Hepatocyte (in vitro differentiated cells): ENCODE measurements around the gene CEP131. TPM values are rescaled to one million over a fixed set of nuclear protein-coding genes. Genes with fewer than 3 reads are reported as not detected.

Experiments used
- DNase-seq: peaks from one replicate; pipeline ENCODE4 v3.0.0-alpha.2; 2016; ENCODE audit warnings: low spot score
- H2AFZ ChIP-seq: fragments of 200-600 bp; sonication (generic); 2 replicates; pipeline ENCODE4 v1.6.0; 2016; ENCODE audit warnings: antibody characterized with exemption, mild to moderate bottlenecking
- H3K27ac ChIP-seq: fragments of 200-600 bp; sonication (generic); 2 replicates; pipeline ENCODE4 v1.5.1; 2016; ENCODE audit warnings: mild to moderate bottlenecking
- H3K27me3 ChIP-seq: fragments of 200-600 bp; sonication (generic); 2 replicates; pipeline ENCODE4 v1.6.1; 2016
- H3K36me3 ChIP-seq: fragments of 200-600 bp; sonication (generic); replicated peaks from 2 replicates; pipeline ENCODE4 v1.5.1; 2016; ENCODE audit warnings: low read depth; ENCODE audit not compliant: insufficient read depth
- H3K4me1 ChIP-seq: fragments of 200-600 bp; sonication (generic); 2 replicates; pipeline ENCODE4 v1.5.1; 2016; ENCODE audit warnings: mild to moderate bottlenecking, moderate library complexity; ENCODE audit not compliant: insufficient read depth
- H3K4me2 ChIP-seq: fragments of 200-600 bp; sonication (generic); 2 replicates; pipeline ENCODE4 v1.6.0; 2016
- H3K4me3 ChIP-seq: fragments of 200-600 bp; sonication (generic); 2 replicates; pipeline ENCODE4 v1.5.1; 2016; ENCODE audit warnings: mild to moderate bottlenecking
- H3K79me2 ChIP-seq: fragments of 200-600 bp; sonication (generic); 2 replicates; pipeline ENCODE4 v1.6.0; 2017; ENCODE audit warnings: mild to moderate bottlenecking
- H3K9me2 ChIP-seq: fragments of 200-600 bp; sonication (generic); replicated peaks from 2 replicates; pipeline ENCODE4 v1.6.0; 2017; ENCODE audit warnings: mild to moderate bottlenecking; ENCODE audit not compliant: insufficient read depth
- H3K9me3 ChIP-seq: fragments of 200-600 bp; sonication (generic); 2 replicates; pipeline ENCODE4 v1.5.1; 2016; ENCODE audit warnings: low read depth, mild to moderate bottlenecking
- H4K20me1 ChIP-seq: fragments of 200-600 bp; sonication (generic); 2 replicates; pipeline ENCODE4 v1.6.0; 2016; ENCODE audit warnings: mild to moderate bottlenecking; ENCODE audit not compliant: insufficient read depth, poor library complexity, severe bottlenecking
- CTCF ChIP-seq: fragments of 200-600 bp; sonication (generic); IDR thresholded peaks from 2 replicates; pipeline ENCODE4 v1.5.1; 2016; ENCODE audit warnings: antibody characterized with exemption, mild to moderate bottlenecking; ENCODE audit not compliant: poor library complexity
- EZH2 ChIP-seq: fragments of 200-600 bp; sonication (generic); IDR thresholded peaks from 2 replicates; pipeline ENCODE4 v1.6.1; 2016; ENCODE audit warnings: antibody characterized with exemption, mild to moderate bottlenecking, borderline replicate concordance
- EZH2phosphoT487 ChIP-seq: fragments of 200-600 bp; sonication (generic); IDR thresholded peaks from one replicate; pipeline ENCODE4 v1.6.1; 2018; ENCODE audit warnings: antibody characterized with exemption, mild to moderate bottlenecking, low read depth, moderate library complexity; ENCODE audit not compliant: unreplicated experiment, severe bottlenecking
- WGBS: methylation state at CpG from one replicate; pipeline ENCODE4 v1.1.6; 2016; ENCODE audit warnings: low lambda C conversion rate; ENCODE audit errors: missing lambda C conversion rate; 5-methylcytosine and 5-hydroxymethylcytosine counted together
- polyA plus RNA-seq: library from polyadenylated mRNA; unstranded; fragments of >200 nt; fragmentation: Nextera tagmentation; extraction: Ambion mirVana; gene quantifications from 2 replicates; pipeline ENCODE4 v1.2.1, GENCODE V29; 2016
- total RNA-seq: library from RNA; depleted of rRNA; stranded (reverse); fragments of >200 nt; gene quantifications from 2 replicates; pipeline ENCODE4 v1.2.3, GENCODE V29; 2014

Gene CEP131
- total and polyA plus RNA-seq, 2 experiments from 2014 or later = 7.3 to 10.1 TPM

- H3K4me1 ChIP-seq = no peaks in the 10 kb centered on the region
These were observed 69.4 kb downstream of the CEP131 start for GRCh38 chr17:81153340-81153803.

GRCh38 chr17:81152288-81152828, 70.4 kb downstream of the CEP131 start:
- DNase-seq = no peak
- 86% methylated on average over 8 of the region's 8 CpGs for WGBS
- TF ChIP-seq EZH2 (no peak), CTCF (no peak), EZH2phosphoT487 (no peak)

More at GRCh38 chr17:81153340-81153803, 69.4 kb downstream of the CEP131 start:
- Histone ChIP-seq H3K9me3 (no peaks in the 10 kb centered on the region), H3K4me3 (no peak overlapping the region), H3K27me3 (no peaks in the 10 kb centered on the region), H4K20me1 (no peaks in the 10 kb centered on the region), H3K27ac (no peak overlapping the region), H2AFZ (no peak overlapping the region), H3K4me2 (no peak overlapping the region), H3K36me3 (no peaks in the 10 kb centered on the region), H3K9me2 (no peaks in the 10 kb centered on the region), H3K79me2 (no peaks in the 10 kb centered on the region)
- TF ChIP-seq CTCF (no peak), EZH2 (no peak), EZH2phosphoT487 (no peak)
- no peak for DNase-seq
- WGBS = 90% methylated on average over 17 of the region's 17 CpGs

GRCh38 chr17:81151278-81151677, 71.5 kb downstream of the CEP131 start:
- no peak for DNase-seq
- Histone ChIP-seq H4K20me1 (no peaks in the 10 kb centered on the region), H3K9me3 (no peaks in the 10 kb centered on the region), H2AFZ (no peak overlapping the region), H3K27me3 (no peaks in the 10 kb centered on the region), H3K36me3 (no peaks in the 10 kb centered on the region), H3K4me3 (no peak overlapping the region), H3K27ac (no peak overlapping the region), H3K4me1 (no peaks in the 10 kb centered on the region), H3K9me2 (no peaks in the 10 kb centered on the region), H3K4me2 (no peak overlapping the region), H3K79me2 (no peaks in the 10 kb centered on the region)
- 89% methylated on average over 12 of the region's 13 CpGs for WGBS
- no peak for TF ChIP-seq EZH2phosphoT487
- TF ChIP-seq EZH2 = no peak
- TF ChIP-seq CTCF = no peak

More at GRCh38 chr17:81152288-81152828, 70.4 kb downstream of the CEP131 start:
- no peak overlapping the region for H3K4me3 ChIP-seq
- no peaks in the 10 kb centered on the region for H4K20me1 ChIP-seq
- H3K36me3 ChIP-seq = no peaks in the 10 kb centered on the region
- H3K9me2 ChIP-seq = no peaks in the 10 kb centered on the region
- no peaks in the 10 kb centered on the region for H3K27me3 ChIP-seq
- no peak overlapping the region for H3K27ac ChIP-seq
- H2AFZ ChIP-seq = no peak overlapping the region
- H3K79me2 ChIP-seq = no peaks in the 10 kb centered on the region
- no peaks in the 10 kb centered on the region for H3K4me1 ChIP-seq
- H3K4me2 ChIP-seq = no peak overlapping the region
- H3K9me3 ChIP-seq = no peaks in the 10 kb centered on the region
